HS-5 (cell line): Measurements from ENCODE around the gene KANK2.

Experiments
- DNase-seq: peaks from one replicate; pipeline ENCODE4 v3.0.0-alpha.2; 2012; ENCODE audit warnings: low read depth

KANK2 gene

DNA sequence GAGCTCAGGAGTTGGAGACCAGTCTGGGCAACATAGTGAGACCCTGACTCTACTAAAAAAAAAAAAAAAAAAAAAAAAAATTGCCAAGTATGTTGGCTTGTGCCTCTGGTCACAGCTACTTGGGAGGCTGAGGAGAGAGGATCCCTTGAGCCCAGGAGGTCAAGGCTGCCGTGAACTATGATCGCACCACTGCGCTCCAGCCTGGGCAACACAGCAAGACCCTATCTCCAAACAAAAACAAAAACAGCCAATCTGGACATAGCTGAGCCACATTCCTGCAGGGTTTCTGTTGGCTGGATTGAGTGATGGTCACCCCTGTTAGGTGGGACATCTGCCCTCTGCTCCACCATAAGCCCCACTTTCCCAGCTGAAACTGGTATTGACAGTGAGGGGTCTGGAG is 28.5 kb upstream of the KANK2 start:
- no peak for DNase-seq

DNA sequence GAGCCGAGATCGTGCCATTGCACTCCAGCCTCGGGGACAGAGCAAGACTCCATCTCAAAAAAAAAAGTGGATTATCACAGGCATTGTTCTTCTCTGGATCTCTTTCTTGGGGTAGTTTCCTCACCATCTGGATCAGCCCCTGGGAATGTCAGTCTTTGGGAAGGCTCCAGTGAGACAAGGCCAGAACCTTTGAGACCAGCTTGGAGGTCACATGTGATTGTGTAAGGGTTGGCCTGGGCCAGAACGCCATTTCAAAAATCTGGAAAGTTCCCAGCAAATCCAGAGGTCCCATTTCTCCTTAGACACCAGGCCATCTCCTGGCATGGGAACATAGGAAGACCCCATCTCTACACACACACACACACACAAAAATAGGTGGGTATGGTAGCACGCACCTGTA is 27.8 kb upstream of the KANK2 start:
- no peak for DNase-seq

DNA sequence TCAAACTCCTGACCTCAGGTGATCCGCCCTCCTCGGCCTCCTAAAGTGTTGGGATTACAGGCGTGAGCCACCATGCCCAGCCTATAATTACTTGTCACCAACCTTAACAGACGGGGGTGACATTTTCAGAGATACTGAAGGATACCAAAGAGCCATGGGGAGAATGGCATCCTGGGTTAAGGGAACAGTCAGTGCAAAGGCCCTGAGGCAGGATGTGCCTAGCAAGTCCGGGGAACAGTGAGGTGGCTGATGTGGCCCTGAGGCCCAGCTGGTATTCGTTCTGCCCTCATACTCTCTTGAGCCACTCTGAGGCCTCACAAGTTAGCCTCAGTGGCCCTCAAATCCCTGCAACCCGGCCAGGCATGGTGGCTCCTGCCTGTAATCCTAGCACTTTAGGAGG is 27.1 kb upstream of the KANK2 start:
- no peak for DNase-seq

DNA sequence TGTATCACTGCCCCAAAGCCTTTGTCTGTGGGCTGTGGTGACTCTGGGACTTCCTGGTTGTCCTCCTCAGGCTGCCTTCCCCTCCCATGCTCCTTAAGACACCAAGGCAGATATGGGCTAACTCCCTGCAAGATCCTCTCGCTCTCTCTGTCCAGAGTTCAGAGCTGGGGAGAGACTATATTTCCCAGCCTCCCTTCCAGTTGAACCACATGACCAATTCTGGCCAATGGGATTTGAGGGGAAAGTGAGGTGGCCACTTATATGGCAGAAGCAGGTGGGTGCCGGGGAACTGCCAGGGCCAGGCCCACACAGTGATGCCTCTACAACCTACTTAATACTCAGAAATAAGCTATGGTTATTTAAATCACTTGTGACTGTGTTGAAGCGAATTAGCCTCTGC is 25.9 kb upstream of the KANK2 start:
- DNase-seq = no peak

DNA sequence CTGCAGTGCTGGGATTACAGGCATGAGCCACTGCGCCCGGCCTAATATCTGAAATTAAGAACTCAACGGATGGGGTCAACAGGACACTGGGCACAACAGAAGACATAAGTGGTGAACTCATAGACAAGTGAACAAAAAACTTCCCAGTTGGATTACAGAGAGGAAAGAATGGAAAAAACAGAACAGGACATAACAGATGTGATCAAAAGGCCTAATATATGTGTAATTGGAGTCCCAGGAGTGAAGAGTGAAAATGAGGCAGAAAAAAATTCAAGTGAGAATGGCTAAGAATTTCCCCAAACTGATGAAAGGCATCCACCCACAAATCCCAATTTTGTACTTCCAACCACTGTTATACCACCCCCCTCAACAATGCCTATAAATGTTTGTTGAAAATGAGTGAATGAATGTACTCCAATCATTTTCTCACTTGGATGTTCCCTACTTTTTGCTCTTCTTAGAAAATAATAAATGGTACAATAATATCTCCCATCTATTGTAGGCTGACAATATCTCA is 23.8 kb upstream of the KANK2 start:
- DNase-seq = no peak

DNA sequence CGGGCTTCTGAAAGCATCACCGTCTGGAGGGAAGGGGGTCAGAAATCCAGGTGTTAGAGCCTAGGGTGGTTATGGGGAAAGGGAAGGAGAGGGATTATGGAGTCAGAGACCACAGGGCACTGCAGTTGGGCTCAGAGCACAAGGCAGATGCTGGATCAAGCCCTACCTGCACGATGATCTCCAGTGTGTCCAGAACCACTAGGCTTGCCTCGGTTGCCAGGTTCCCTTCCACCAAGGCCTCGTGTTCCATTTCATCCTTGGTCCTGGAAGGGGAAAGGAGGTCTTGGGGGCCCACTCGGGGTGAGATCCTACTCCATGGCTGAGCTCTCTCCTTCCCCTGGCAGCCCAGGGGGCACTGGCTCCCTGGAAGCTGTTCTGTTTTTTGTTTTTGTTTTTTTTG is 17.0 kb upstream of the KANK2 start:
- no peak for DNase-seq

DNA sequence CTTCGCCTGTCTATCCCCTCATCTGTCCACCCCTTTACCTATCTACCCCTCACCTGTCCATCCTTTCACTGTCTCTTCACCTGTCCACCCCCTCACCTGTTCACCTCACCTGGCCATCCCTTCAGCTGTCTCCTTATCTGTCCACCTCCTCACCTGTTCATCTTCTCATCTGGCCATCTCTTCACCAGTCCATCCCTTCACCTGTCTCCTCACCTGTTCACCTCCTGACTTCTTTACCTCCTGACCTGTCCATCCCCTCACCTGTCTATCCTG is 13.2 kb upstream of the KANK2 start:
- no peak for DNase-seq

DNA sequence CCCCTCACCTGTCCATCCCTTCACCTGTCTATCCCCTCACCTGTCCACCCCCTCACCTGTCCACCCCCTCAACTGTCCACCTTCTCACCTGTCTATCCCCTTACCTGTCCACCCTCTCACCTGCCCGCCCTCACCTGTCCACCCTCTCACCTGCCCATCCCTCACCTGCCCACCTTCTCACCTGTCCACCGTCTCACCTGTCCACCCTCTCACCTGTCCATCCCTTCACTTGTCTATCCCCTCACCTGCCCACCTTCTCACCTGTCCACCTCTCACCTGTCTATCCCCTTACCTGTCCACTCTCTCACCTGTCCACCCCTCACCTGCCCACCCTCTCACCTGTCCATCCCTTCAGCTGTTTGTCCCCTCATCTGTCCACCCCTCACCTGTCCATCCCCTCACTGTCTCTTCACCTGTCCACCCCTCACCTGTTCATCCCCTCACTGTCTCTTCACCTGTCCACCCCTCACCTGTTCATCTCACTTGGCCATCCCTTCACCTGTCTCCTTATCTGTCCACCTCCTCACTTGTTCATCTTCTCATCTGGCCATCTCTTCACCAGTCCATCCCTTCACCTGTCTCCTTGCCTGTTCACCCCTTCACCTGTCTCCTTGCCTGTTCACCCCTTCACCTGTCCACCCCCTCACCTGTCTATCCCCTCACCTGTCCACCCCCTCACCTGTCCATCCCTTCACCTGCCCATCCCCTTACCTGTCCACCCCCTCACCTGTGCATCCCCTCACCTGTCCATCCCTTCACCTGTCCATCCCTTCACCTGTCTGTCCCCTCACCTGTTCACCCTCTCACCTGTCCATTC is 12.7 kb upstream of the KANK2 start:
- no peak for DNase-seq

DNA sequence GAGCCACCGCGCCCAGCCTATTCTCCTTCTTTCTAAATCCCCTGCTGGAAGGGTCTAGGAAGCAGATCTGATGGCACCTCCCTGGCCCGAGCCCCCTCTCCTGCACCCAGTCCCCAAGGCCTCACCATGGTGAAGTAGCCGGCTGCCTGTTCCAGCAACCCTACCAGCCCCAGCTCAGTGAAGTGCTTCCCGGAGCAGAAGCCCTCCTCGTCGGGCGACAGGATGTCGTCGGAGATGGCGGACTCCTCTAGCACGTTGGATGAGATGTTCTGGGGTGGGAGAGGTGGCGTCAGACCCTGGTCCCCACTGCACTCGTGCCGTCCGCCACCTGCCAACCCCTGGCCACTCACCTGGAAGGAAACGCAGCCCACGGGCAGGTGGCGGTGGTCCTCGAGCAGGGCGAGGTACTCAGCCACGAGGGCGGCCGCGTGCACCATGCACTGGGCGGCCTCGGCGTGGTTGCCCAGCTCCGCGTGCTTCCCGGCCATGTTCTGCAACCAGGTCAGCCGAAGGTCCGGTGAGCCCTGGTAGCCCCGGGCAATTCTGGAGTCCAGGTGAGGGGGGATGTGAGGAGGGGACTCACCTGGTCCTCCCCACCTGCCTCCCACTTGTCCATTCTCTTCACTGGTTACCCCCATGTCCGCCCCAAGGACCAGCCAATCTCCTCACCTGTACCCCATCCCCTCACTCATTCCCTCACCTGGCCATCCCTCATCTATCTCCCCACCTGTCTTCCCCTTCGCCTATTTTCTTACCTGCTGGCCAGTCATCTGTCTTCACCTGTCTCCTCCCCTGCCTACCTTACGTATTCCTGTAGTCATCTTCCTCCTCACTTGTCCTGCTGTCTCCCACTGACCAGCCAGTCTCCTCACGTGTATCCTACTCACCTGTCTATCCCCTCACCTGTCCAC is 11.5 kb upstream of the KANK2 start:
- DNase-seq = no peak

DNA sequence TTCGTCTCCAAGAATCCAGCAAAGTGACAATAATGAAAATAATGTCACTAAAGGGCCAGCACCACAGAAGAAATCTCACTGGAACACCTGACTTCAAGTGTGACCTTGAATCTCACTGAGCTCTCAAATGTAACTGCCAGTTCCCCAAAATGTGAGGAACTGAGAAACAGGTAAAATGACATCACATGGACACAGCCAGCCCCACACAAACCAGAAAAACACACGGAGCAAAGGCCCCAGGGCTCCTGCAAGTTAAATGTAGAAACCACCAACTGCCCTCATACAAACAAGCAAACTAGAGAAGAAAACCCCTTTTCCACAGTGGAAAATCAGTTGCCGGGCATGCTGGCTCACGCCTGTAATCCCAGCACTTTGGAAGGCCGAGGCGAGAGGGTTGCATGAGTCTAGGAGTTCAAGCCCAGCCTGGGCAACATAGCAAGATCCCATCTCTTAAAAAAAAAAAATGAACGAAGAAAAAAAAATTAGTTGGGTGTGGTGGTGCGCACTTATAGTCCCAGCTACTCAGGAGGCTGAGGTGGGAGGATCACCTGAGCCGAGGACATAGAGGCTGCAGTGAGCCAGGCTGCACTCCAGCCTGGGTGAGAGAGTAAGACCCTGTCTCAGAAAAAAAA is 8.7 kb upstream of the KANK2 start:
- DNase-seq = no peak

DNA sequence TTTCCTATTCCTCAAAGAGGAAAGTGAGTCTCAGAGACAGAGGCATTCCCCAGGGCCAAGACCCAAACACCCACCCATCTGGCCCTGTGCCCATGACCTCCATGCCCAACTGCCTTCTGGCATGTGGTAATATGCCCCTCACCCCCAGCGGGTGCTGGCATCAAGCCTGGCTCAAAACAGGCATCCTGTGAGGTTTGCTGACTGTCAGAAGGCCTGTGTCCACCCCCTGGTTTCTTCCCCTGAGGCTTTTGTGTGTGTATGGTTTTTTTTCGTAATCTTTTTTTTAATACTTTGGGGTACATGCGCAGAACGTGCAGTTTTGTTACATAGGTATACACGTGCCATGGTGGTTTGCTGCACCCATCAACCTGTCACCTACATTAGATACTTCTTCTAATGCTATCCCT is 7.6 kb upstream of the KANK2 start:
- DNase-seq = no peak

DNA sequence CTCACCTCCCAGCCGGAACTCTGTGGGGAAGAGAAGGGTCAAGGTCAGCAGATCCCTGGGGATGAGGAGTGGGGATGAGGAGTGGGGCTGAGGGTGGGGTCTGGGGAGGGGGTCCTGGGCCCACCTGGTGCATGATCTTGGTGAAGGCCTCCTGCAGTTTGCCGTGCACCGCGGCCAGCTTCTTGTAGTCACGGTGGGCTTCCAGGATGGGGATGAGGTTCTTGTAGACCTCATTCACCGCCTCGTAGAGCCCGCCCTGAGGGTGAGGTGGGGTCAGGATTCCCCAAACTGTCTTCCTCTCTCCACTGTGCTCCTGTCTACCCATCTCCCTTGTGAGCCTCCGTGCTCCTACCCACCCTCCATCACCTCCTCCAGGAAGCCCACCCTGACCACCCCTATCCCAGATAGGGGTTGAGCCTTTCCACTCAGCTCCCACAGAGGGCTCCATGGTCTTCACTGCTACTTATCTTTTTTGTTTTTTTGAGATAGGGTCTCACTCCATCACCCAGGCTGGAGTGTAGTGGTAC is 6.8 kb upstream of the KANK2 start:
- no peak for DNase-seq

DNA sequence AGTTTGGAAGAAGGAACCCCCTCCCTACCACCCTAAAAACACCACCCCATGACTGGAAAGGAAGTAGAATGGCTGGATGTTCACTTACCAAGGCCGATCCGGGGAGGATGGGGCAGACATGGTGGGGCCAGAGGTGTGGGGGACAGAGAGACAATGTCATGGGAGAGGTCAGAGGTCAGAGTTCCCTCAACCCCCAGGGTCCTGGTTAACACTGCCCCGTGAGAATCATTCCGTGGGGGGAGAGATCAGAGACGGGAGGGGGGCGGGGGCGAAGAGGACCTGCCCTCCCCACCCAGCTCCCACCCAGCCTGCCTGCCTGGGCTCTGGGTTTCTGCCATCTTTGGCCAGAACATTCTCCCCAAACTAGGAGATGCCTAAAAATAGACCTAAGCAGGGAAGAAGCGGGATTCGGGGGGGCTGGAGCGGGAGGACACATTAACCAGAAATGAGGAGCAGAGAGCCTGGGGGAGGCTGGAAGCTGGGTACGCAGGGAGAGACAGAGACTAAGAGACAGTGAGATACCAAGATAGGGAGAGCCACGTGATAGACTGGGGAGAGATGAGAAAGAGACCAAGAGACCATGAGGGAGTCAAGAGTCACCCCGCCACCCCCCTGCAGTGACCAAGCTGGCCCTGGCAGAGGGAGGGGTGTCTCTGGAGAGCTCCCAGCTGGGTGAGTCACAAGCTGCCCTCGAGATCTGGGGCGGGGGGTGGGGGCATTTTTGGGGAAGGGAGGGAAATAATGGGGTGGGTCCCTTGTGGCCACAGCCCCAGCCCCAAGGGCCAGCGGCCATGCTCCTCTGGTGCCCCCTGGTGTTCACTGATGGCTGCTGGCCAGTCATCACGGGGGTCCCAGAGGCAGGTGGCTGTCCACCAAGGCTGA is 6.1 kb upstream of the KANK2 start:
- DNase-seq = no peak

DNA sequence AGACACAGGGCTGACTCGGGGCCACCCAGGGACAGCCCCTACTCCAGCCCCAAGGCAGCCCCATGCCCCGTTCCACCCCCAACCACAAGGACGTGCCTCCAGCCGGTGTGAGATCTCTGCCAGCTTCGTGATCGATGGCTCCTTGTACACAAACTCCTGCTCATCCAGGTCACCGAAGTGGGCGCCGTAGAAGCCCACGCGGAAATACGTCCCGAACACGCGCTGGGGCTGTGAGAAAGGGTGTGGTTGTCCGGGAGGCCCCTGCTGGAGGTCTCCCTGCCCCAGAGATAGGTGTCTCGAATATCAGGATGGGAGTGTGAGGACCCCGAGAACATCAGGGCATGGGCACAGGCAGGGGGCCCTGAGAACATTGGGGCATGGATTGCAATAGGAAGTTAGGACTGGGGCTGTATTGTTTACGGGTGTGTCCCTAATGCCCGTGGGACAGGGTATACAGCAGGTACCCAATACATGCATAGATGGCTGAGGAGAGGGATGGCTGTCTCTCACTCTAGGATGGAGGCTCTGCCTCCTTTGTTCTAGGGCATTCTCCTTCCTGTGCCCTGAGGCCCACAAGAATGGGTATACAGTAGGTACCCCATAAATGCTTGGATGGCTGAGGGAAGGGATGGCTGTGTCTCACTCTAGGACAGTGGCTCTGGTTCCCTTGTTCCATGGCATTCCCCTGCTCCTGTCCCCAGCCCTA is 5.3 kb upstream of the KANK2 start:
- no peak for DNase-seq

DNA sequence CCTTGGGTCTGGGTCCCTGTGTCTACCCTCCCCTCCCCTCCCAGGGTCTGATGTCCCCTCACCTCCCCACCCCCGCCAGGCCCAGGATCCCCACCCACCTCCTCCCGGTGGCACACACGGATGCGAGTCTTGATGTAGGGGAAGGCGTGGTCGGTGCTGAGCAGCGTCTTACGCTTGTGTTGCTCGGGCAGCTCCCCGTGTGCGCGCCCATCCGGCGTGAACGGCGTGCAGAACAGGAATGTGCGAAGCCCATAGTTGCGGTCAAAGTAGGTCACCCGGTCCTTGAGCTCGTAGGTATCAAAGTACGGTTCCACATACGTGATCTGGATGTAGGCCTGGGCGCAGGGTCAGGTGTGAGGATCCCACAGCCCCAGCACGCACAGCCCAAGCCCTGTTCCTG is 4.4 kb upstream of the KANK2 start:
- DNase-seq = no peak

DNA sequence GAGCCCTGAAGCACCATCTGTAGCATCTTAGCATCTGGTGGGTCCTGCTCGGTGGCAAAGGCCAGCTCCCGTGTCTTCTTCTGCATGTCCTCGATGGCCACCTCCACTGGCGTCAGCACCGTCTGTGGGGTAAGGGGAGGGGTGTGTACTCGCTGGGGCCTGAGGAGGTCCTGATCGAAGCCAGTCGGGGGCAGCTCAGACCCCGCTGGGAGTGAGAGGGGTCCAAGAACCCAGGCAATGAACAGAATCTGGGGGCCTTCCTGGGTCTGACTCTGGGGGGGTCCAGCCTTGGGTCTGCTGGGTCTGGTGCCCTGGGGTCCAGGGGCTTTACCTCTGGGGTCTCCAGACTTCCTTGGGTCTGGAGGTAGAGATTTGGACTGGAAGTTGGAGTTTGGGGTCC is 3.6 kb upstream of the KANK2 start:
- DNase-seq = no peak

DNA sequence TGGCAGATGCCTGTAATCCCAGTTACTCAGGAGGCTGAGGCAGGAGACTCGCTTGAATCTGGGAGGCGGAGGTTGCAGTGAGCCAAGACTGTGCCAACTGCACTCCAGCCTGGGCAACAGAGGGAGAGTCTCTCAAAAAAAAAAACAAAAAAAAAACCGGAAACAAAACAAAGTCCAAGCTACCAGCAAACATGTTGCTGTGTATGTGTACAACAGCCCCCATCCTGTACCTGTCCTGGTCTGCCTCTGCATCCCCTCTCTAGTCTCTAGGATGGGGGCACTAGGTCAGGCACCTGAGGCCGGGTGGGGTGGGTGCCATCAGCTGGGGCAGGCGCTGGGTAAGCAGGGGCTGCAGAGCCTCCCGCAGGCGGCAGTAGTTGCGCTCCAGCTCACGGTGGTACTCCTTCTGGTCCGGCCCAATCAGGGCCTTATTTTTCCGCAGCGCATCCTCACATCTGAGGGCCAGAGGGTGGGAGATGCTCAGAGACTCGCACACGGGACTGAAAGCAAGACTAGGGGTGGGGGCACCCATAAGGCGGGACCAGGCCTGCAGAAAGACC is 2.8 kb upstream of the KANK2 start:
- no peak for DNase-seq

DNA sequence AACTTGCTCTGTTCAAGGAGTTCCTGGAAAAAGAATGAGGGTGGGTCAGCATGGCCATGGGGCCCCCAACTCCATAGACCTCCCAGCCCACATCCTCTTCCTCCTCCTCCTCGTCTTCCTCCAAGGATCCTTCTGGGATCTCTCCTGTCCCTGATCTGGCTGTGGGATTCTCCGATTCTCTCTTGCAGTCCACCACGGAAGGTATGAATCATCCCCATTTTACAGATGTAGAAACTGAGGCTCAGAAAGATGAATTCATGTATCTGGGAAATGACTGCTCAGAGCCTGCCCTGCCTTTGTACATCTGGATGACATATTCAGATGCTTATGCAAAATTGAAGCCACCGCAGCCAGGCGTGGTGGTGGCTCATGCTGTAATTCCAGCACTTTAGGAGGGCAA is 2.2 kb upstream of the KANK2 start:
- no peak for DNase-seq

DNA sequence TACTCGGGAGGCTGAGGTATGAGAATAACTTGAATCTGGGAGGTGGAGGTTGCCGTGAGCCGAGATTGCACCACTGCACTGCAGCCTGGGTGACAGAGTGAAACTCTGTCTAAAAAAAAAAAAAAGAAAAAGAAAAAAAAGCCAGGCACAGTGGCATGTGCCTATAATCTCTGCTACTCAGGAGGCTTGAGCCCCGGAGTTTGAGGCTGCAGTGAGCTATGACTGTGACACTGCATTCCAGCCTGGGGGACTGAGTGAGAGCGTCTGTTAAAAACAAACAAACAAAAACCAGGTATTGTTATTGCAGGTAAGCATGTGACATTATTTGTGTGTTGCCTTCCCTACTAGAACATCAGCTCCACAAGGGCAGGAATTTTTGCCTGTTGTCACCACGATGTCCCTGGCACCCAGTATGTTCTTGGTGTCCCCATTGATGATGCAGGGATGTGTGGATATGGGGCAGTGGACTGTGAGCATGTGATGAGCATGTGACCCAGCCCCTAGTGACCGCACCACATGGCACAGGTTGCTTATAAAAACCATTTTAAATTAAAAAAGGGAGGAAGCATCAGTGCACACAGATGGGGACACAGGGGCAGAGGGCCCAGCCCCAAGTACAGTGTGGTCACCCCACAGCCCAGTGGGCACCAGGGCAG is 1.6 kb upstream of the KANK2 start:
- no peak for DNase-seq

DNA sequence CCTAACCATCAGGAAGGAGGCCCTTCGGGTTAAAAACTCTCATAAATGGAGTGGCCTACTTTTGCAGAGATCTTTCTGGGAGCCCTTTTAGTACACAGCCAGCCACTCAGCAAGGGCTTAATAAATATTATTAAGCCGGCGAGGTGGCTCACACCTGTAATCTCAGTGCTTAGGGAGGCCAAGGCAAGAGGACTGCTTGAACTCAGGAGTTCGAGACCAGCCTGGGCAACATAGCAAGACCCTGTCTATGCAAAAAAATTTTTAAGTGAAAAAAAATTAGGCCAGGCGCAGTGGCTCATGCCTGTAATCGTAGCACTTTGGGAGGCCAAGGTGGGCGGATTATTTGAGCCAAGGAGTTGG is 810 bp upstream of the KANK2 start:
- DNase-seq = no peak
